Endodermal cell (in vitro differentiated cells): ENCODE results near the gene GPR153. TPM values are rescaled to one million over a fixed set of nuclear protein-coding genes. Genes with fewer than 3 reads are reported as not detected.

Source experiments
- DNase-seq: peaks from one replicate; pipeline ENCODE4 v3.0.0-alpha.2; 2017
- H3K27ac ChIP-seq: 2 replicates; pipeline ENCODE4 v1.5.1; 2013; ENCODE audit warnings: mild to moderate bottlenecking, low read depth, low read length, moderate library complexity
- H3K27me3 ChIP-seq: 2 replicates; pipeline ENCODE4 v1.6.1; 2013; ENCODE audit warnings: mild to moderate bottlenecking, low read length, moderate library complexity; ENCODE audit not compliant: insufficient read depth, control insufficient read depth, poor library complexity, severe bottlenecking
- H3K36me3 ChIP-seq: 2 replicates; pipeline ENCODE4 v1.7.0; 2013; ENCODE audit warnings: mild to moderate bottlenecking, low read length, moderate library complexity; ENCODE audit not compliant: control insufficient read depth, insufficient read depth
- H3K4me1 ChIP-seq: one replicate; pipeline ENCODE4 v1.7.0; 2013; ENCODE audit warnings: low read length; ENCODE audit not compliant: control insufficient read depth, insufficient read depth
- H3K4me3 ChIP-seq: 2 replicates; pipeline ENCODE4 v1.5.1; 2013; ENCODE audit warnings: mild to moderate bottlenecking, low read length, moderate library complexity
- H3K9ac ChIP-seq: 2 replicates; pipeline ENCODE4 v1.6.1; 2013; ENCODE audit warnings: mild to moderate bottlenecking, low read length, moderate library complexity; ENCODE audit not compliant: poor library complexity, severe bottlenecking; ENCODE audit errors: extremely low read depth
- H3K9me3 ChIP-seq: 2 replicates; pipeline ENCODE4 v1.6.1; 2013; ENCODE audit warnings: mild to moderate bottlenecking, low read length, moderate library complexity; ENCODE audit not compliant: control insufficient read depth
- H3K27ac Mint-ChIP-seq: 2 replicates; pipeline ENCODE4 v1.8.0; 2020; ENCODE audit warnings: mixed read lengths
- H3K27me3 Mint-ChIP-seq: 2 replicates; pipeline ENCODE4 v1.8.0; 2021; ENCODE audit warnings: mild to moderate bottlenecking, mixed read lengths; ENCODE audit not compliant: insufficient read depth
- H3K36me3 Mint-ChIP-seq: 2 replicates; pipeline ENCODE4 v1.8.0; 2020; ENCODE audit warnings: low read depth, mixed read lengths
- H3K4me1 Mint-ChIP-seq: 2 replicates; pipeline ENCODE4 v1.8.0; 2020; ENCODE audit warnings: mixed read lengths
- H3K4me3 Mint-ChIP-seq: 2 replicates; pipeline ENCODE4 v1.8.0; 2020; ENCODE audit warnings: mild to moderate bottlenecking, moderate library complexity, mixed read lengths
- H3K9me3 Mint-ChIP-seq: 2 replicates; pipeline ENCODE4 v1.8.0; 2020; ENCODE audit warnings: mild to moderate bottlenecking, mixed read lengths
- CTCF ChIP-seq: fragments of 200-600 bp; sonication (generic); conservative IDR thresholded peaks from 2 replicates; pipeline ENCODE4 v1.5.0; 2021; ENCODE audit warnings: antibody characterized with exemption, mild to moderate bottlenecking
- WGBS, 2 experiments: methylation state at CpG; one replicate each; pipeline versions ENCODE4 v1.1.5 to v1.1.7; 2013; ENCODE audit warnings: missing lambda C conversion rate in 2 of 2, mixed read lengths in 1 of 2; ENCODE audit not compliant: insufficient coverage in 1 of 2, insufficient read length in 1 of 2; 5-methylcytosine and 5-hydroxymethylcytosine counted together
- total RNA-seq, 2 donors: library from RNA; stranded (reverse); fragmentation: NEBNext Ultra II Directional in 1 of 2; extraction: Animal tissue kit (Norgen Biotek cat#: 25700) in 1 of 2; gene quantifications; 2 replicates in 1 of 2; 3 replicates in 1 of 2; pipeline ENCODE4 v1.2.1, GENCODE V29; 2021

Gene GPR153
- total RNA-seq, 2 donors from 2014 or later = 2.4 to 2.8 TPM

DNA sequence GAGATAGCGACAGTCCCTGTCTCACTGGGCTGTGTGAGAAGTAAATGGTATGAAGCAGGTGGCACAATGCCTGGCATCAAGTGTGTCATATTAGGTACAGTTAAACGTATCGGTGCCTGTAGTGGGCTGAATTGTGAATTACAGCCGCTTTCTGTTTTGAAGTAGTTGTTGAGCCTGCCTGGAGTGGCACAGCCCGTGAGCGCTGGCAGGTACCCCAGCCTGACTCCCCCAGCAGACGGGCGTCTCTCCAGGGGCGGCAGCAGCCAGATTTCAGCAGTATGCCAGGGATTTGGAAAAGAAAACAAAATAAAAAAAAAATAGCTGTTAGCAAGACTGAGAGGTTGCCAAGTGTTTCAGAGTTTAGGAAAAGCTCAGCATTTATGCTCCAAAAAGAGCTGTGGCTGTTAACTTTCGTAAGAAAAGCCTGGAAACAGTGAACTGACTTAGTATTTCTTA is 26.6 kb upstream of the GPR153 start:
- Mint-ChIP-seq H3K27ac (no peak overlapping the region), H3K4me3 (no peak overlapping the region), H3K36me3 (no peaks in the 10 kb centered on the region), H3K27me3 (no peaks in the 10 kb centered on the region), H3K4me1 (no peaks in the 10 kb centered on the region), H3K9me3 (no peaks in the 10 kb centered on the region)
- no peaks in the 10 kb centered on the region for H3K27me3 ChIP-seq
- H3K9ac ChIP-seq = no peak overlapping the region
- no peaks in the 10 kb centered on the region for H3K9me3 ChIP-seq
- TF ChIP-seq CTCF = no peak
- H3K27ac ChIP-seq = no peak overlapping the region
- H3K4me3 ChIP-seq = no peak overlapping the region
- H3K4me1 ChIP-seq = no peaks in the 10 kb centered on the region
- peaks cover 3% of the 10 kb centered on the region for H3K36me3 ChIP-seq
- WGBS, 2 experiments = 95% methylated on average over 10 of the region's 10 CpGs
- no peak for DNase-seq

GRCh38 chr1:6287029-6287428 is 26.1 kb upstream of the GPR153 start:
- Mint-ChIP-seq H3K9me3 (no peaks in the 10 kb centered on the region), H3K27ac (no peak overlapping the region), H3K4me3 (no peak overlapping the region), H3K27me3 (no peaks in the 10 kb centered on the region), H3K4me1 (no peaks in the 10 kb centered on the region), H3K36me3 (no peaks in the 10 kb centered on the region)
- WGBS, 2 experiments = 85 to 87% methylated on average over 11 to 13 of the region's 13 CpGs
- Histone ChIP-seq H3K4me1 (no peaks in the 10 kb centered on the region), H3K4me3 (no peak overlapping the region), H3K27ac (no peak overlapping the region), H3K27me3 (no peaks in the 10 kb centered on the region), H3K9ac (no peak overlapping the region), H3K36me3 (no peaks in the 10 kb centered on the region), H3K9me3 (no peaks in the 10 kb centered on the region)
- TF ChIP-seq CTCF = no peak
- no peak for DNase-seq

DNA sequence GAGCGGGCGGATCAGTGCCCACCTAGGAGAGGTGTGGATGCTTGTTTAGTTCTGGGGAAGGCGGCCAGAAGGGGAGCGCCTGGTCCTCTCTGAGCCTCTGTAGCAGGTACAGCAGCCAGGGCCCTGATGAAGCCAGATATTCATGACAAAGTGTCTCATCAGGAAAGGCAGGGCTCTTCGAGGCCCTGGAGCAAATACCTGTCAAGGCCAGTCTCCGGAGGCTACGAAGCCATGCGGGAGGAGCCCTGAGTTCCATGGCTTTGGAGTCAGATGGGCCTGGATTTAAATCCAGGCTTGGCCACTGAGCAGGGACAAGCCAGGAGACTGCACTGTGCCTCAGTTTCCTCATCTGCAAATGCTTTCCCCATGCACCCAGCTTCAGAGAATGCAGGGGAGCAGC is 25.4 kb upstream of the GPR153 start:
- Mint-ChIP-seq H3K9me3 (no peaks in the 10 kb centered on the region), H3K4me3 (no peak overlapping the region), H3K27me3 (no peaks in the 10 kb centered on the region), H3K27ac (no peak overlapping the region), H3K36me3 (no peaks in the 10 kb centered on the region), H3K4me1 (no peaks in the 10 kb centered on the region)
- Histone ChIP-seq H3K4me3 (no peak overlapping the region), H3K9me3 (no peaks in the 10 kb centered on the region), H3K4me1 (no peaks in the 10 kb centered on the region), H3K27ac (no peak overlapping the region), H3K36me3 (no peaks in the 10 kb centered on the region), H3K9ac (no peak overlapping the region), H3K27me3 (no peaks in the 10 kb centered on the region)
- 95 to 100% methylated on average over 6 to 8 of the region's 8 CpGs for WGBS, 2 experiments
- no peak for TF ChIP-seq CTCF
- DNase-seq = no peak
